ENCODE measurements around the gene LGALS3BP.
A peak's percentile ranks its signal among the peaks of the same experiment; 100 is the strongest.

The LGALS3BP gene

GRCh38 chr17:78986649-78987328 is 7.1 kb upstream of the LGALS3BP start:
- peak in 2 of 51 donors; percentile 15 to 18 for DNase-seq

- peak in 5 of 51 donors; percentile 19 to 28 (median 19) for DNase-seq
Measured at GRCh38 chr17:78986048-78986648, 6.4 kb upstream of the LGALS3BP start.

GRCh38 chr17:78985395-78985794 is 5.7 kb upstream of the LGALS3BP start:
- DNase-seq, result no peak

GRCh38 chr17:78981010-78981888 is 1.5 kb upstream of the LGALS3BP start:
- DNase-seq, result no peak

- DNase-seq, result no peak
Measured at GRCh38 chr17:78980624-78980972, 875 bp upstream of the LGALS3BP start.

- peak in 2 of 51 donors; percentile 11 to 20 for DNase-seq
Measured at GRCh38 chr17:78977997-78978973, 1.4 kb downstream of the LGALS3BP start.

GRCh38 chr17:78977681-78977943 is 2.1 kb downstream of the LGALS3BP start:
- no peak for DNase-seq

GRCh38 chr17:78976907-78977680 is 2.6 kb downstream of the LGALS3BP start:
- no peak for DNase-seq

GRCh38 chr17:78974635-78975591 is 4.8 kb downstream of the LGALS3BP start:
- peak in 5 of 51 donors; percentile 12 to 31 (median 21) for DNase-seq

GRCh38 chr17:78973792-78974520 is 5.8 kb downstream of the LGALS3BP start:
- DNase-seq, result no peak

- DNase-seq, result no peak
Measured at GRCh38 chr17:78973196-78973595, 6.5 kb downstream of the LGALS3BP start.

GRCh38 chr17:78972507-78973105 is 7.1 kb downstream of the LGALS3BP start:
- DNase-seq, result no peak

- DNase-seq, result no peak
Measured at GRCh38 chr17:78971756-78972506, 7.8 kb downstream of the LGALS3BP start.

GRCh38 chr17:78970834-78971755 is 8.6 kb downstream of the LGALS3BP start:
- DNase-seq, result peak in 49 of 51 donors; percentile 21 to 87 (median 60)

GRCh38 chr17:78969865-78970264 is 9.9 kb downstream of the LGALS3BP start:
- no peak for DNase-seq

- no peak for DNase-seq
Measured at GRCh38 chr17:78967782-78968362, 11.9 kb downstream of the LGALS3BP start.

Data from hypothalamus (tissue), 51 donors.